Measurements from ENCODE around the gene CYP4F12.

The CYP4F12 gene

GRCh38 chr19:15683411-15683810 is 10.5 kb downstream of the CYP4F12 start:
- TF ChIP-seq ZFX (IDR thresholded peaks at IDR 0.05; ENCODE audit: borderline replicate concordance) (no peak), CTCF (IDR thresholded peaks at IDR 0.05) (no peak)
- no peak overlapping the region for H3K27ac ChIP-seq

GRCh38 chr19:15684828-15685227 is 11.9 kb downstream of the CYP4F12 start:
- no peak overlapping the region for H3K27ac ChIP-seq
- TF ChIP-seq ZFX (IDR thresholded peaks at IDR 0.05; ENCODE audit: borderline replicate concordance) (no peak), CTCF (IDR thresholded peaks at IDR 0.05) (no peak)

GRCh38 chr19:15696654-15697194 is 23.8 kb downstream of the CYP4F12 start:
- H3K27ac ChIP-seq = no peak overlapping the region
- TF ChIP-seq ZFX (IDR thresholded peaks at IDR 0.05; ENCODE audit: borderline replicate concordance) (no peak), CTCF (IDR thresholded peaks at IDR 0.05) (no peak)

GRCh38 chr19:15701757-15702533 is 29.1 kb downstream of the CYP4F12 start:
- TF ChIP-seq CTCF (IDR thresholded peaks at IDR 0.05) (no peak), ZFX (IDR thresholded peaks at IDR 0.05; ENCODE audit: borderline replicate concordance) (no peak)
- H3K27ac ChIP-seq = no peak overlapping the region

GRCh38 chr19:15702534-15702930 is 29.6 kb downstream of the CYP4F12 start:
- TF ChIP-seq CTCF (IDR thresholded peaks at IDR 0.05) (0 out of 2 replicates have a peak, but pooled peaks have one; percentile 4), ZFX (IDR thresholded peaks at IDR 0.05; ENCODE audit: borderline replicate concordance) (no peak)
- no peak overlapping the region for H3K27ac ChIP-seq

GRCh38 chr19:15714638-15715037 is 41.8 kb downstream of the CYP4F12 start:
- H3K27ac ChIP-seq = no peak overlapping the region
- no peak for TF ChIP-seq ZFX (IDR thresholded peaks at IDR 0.05; ENCODE audit: borderline replicate concordance)

- H3K27ac ChIP-seq = no peak overlapping the region
- no peak for TF ChIP-seq ZFX (IDR thresholded peaks at IDR 0.05; ENCODE audit: borderline replicate concordance)
- no peak for TF ChIP-seq CTCF (IDR thresholded peaks at IDR 0.05)
Observed at GRCh38 chr19:15715642-15716041, 42.8 kb downstream of the CYP4F12 start.

All from 22Rv1 (cell line).